K562 (cell line): ENCODE results near the gene MTFMT. TPM values are rescaled to one million over a fixed set of nuclear protein-coding genes. Genes with fewer than 3 reads are reported as not detected.

Experiments
- ATAC-seq: fragments of 200-7000 bp; cut with Tn5 transposase; 3 replicates; pipeline ENCODE4 v1.9.1; 2020; ENCODE audit warnings: moderate library complexity
- BruUV-seq: library from RNA; stranded (reverse); fragments of 400-500 nt; replicated peaks from 2 replicates; lab custom pipeline; 2021; lab: Mats Ljungman, UMichigan
- CTCF ChIA-PET: fragments of 300-600 bp; formaldehyde crosslinking; extraction: SDS; loops from one replicate; lab custom pipeline; 2021; ENCODE audit warnings: low intra/inter-chr PET ratio; lab: Yijun Ruan, JAX
- POLR2A ChIA-PET: fragments of 300-600, 350-650 bp; sonication (Branson Sonifier 250); formaldehyde crosslinking; extraction: SDS; loops from one replicate; lab custom pipeline; 2021; ENCODE audit warnings: antibody characterized with exemption, inconsistent platforms; lab: Yijun Ruan, JAX
- DNase-seq, 4 experiments: peaks; one replicate each; pipeline versions ENCODE4 v3.0.0 to v3.0.0-alpha.2; 2011 to 2018; ENCODE audit warnings: low spot score in 3 of 4, mixed read lengths in 3 of 4; ENCODE audit errors: extremely low read depth in 1 of 4
- FAIRE-seq: peaks from 2 replicates; lab custom pipeline; 2011; peaks lifted over from hg19 to GRCh38; lab: Jason Lieb, UNC
- H2AFZ ChIP-seq: 2 replicates; pipeline ENCODE4 v1.6.0; 2011; ENCODE audit warnings: low read depth, low read length, control low read depth, inconsistent platforms
- H3K27ac ChIP-seq: fragments of 200-600 bp; 3 replicates; pipeline ENCODE4 v1.8.0; 2011; ENCODE audit warnings: low read depth, mild to moderate bottlenecking, control low read depth, inconsistent platforms, low read length, moderate library complexity, mixed read lengths; ENCODE audit errors: extremely low read depth
- H3K27me3 ChIP-seq, 2 experiments: fragments of 300-600 bp in 1 of 2; 2 replicates in 1 of 2; 3 replicates in 1 of 2; pipeline versions ENCODE4 v1.6.0 to v1.8.0; 2011; ENCODE audit warnings: inconsistent platforms in 2 of 2, low read length in 2 of 2, mild to moderate bottlenecking in 1 of 2, mixed read lengths in 1 of 2, moderate library complexity in 1 of 2; ENCODE audit not compliant: control insufficient read depth in 2 of 2, insufficient read depth in 2 of 2
- H3K36me3 ChIP-seq: fragments of 300-600 bp; 3 replicates; pipeline ENCODE4 v1.8.0; 2011; ENCODE audit warnings: mild to moderate bottlenecking, low read length, inconsistent platforms; ENCODE audit not compliant: control insufficient read depth, insufficient read depth
- H3K4me1 ChIP-seq, 2 experiments: fragments of 200-600 bp in 1 of 2; replicated peaks in 1 of 2; 2 replicates in 1 of 2; 3 replicates in 1 of 2; pipeline versions ENCODE4 v1.5.1 to v1.8.0; 2011; ENCODE audit warnings: inconsistent platforms in 2 of 2, low read length in 2 of 2, mild to moderate bottlenecking in 1 of 2, mixed read lengths in 1 of 2, moderate library complexity in 1 of 2; ENCODE audit not compliant: control insufficient read depth in 2 of 2, insufficient read depth in 2 of 2
- H3K4me2 ChIP-seq: 2 replicates; pipeline ENCODE4 v1.6.1; 2011; ENCODE audit warnings: low read length, control low read depth, inconsistent platforms, mixed read lengths; ENCODE audit not compliant: insufficient read depth
- H3K4me3 ChIP-seq: fragments of 200-600 bp; sonication (generic), shearing (Covaris generic); 2 replicates; pipeline ENCODE4 v1.5.1; 2016; ENCODE audit warnings: control low read depth, inconsistent platforms
- H3K79me2 ChIP-seq: fragments of 200-600 bp; 3 replicates; pipeline ENCODE4 v1.8.0; 2011; ENCODE audit warnings: low read length, inconsistent platforms; ENCODE audit not compliant: control insufficient read depth, insufficient read depth
- H3K9ac ChIP-seq, 2 experiments: 2 replicates each; pipeline versions ENCODE4 v1.6.0 to v1.6.1; 2011; ENCODE audit warnings: low read depth in 2 of 2, low read length in 2 of 2, control low read depth in 1 of 2, inconsistent platforms in 1 of 2, mild to moderate bottlenecking in 1 of 2, mixed read lengths in 1 of 2; ENCODE audit not compliant: insufficient read depth in 1 of 2
- H3K9me1 ChIP-seq: one replicate; pipeline ENCODE4 v1.6.0; 2011; ENCODE audit warnings: inconsistent platforms, mild to moderate bottlenecking, low read length, moderate library complexity; ENCODE audit not compliant: control insufficient read depth, insufficient read depth
- H3K9me3 ChIP-seq: replicated peaks from 2 replicates; pipeline ENCODE4 v1.5.1; 2011; ENCODE audit warnings: low read depth, low read length, inconsistent platforms; ENCODE audit not compliant: control insufficient read depth, insufficient read depth
- H4K20me1 ChIP-seq: replicated peaks from 2 replicates; pipeline ENCODE4 v1.6.1; 2011; ENCODE audit warnings: low read length, inconsistent platforms, mixed read lengths; ENCODE audit not compliant: control insufficient read depth, insufficient read depth
- C11orf30 ChIP-seq: fragments of 450-650 bp; IDR thresholded peaks from 2 replicates; pipeline ENCODE4 v1.6.1; 2016; ENCODE audit warnings: low read depth, mild to moderate bottlenecking
- GTF2A2 ChIP-seq: IDR thresholded peaks from 2 replicates; pipeline ENCODE4 v1.6.1; 2016; ENCODE audit warnings: mild to moderate bottlenecking, missing genetic modification characterization, missing compliant biosample characterization
- KDM4B ChIP-seq, 2 experiments: fragments of 450-650 bp in 1 of 2; sonication (generic) in 1 of 2; IDR thresholded peaks; 2 replicates each; pipeline ENCODE4 v1.6.1; 2016 to 2017; ENCODE audit warnings: borderline replicate concordance in 2 of 2, antibody characterized with exemption in 1 of 2, low read depth in 1 of 2, mild to moderate bottlenecking in 1 of 2
- MAFF ChIP-seq: IDR thresholded peaks from 2 replicates; pipeline ENCODE4 v1.6.1; 2012; ENCODE audit warnings: low read length, improper control_type of control experiment
- MAFG ChIP-seq: fragments of 450-650 bp; conservative IDR thresholded peaks from 2 replicates; pipeline ENCODE4 v1.6.1; 2016; ENCODE audit warnings: missing genetic modification characterization, missing compliant biosample characterization
- PTBP1 ChIP-seq: fragments of 200-400 bp; formaldehyde crosslinking; IDR thresholded peaks from 2 replicates; pipeline ENCODE4 v1.6.1; 2017; ENCODE audit warnings: low read depth, low read length
- SOX6 ChIP-seq: fragments of 450-650 bp; IDR thresholded peaks from 2 replicates; pipeline ENCODE4 v1.6.1; 2014; ENCODE audit warnings: mild to moderate bottlenecking
- TAF7 ChIP-seq: fragments of 450-650 bp; IDR thresholded peaks from 2 replicates; pipeline ENCODE4 v1.6.1; 2016; ENCODE audit warnings: missing genetic modification characterization, missing compliant biosample characterization
- TARDBP ChIP-seq: fragments of 450-650 bp; IDR thresholded peaks from 2 replicates; pipeline ENCODE4 v1.6.1; 2016
- ZNF140 ChIP-seq: fragments of 250-450 bp; sonication (Bioruptor Pico); IDR thresholded peaks from 2 replicates; pipeline ENCODE4 v1.8.0; 2021; ENCODE audit warnings: moderate library complexity, mild to moderate bottlenecking, inconsistent platforms
- ZNF184 ChIP-seq: sonication (generic); formaldehyde crosslinking; IDR thresholded peaks from 2 replicates; pipeline ENCODE4 v1.5.0; 2020; ENCODE audit warnings: missing genetic modification reagents
- ZNF316 ChIP-seq: fragments of 450-650 bp; IDR thresholded peaks from 2 replicates; pipeline ENCODE4 v1.6.1; 2016
- ZNF586 ChIP-seq: fragments of 450-650 bp; formaldehyde crosslinking; conservative IDR thresholded peaks from 2 replicates; pipeline ENCODE4 v1.4.0; 2020; ENCODE audit warnings: mild to moderate bottlenecking, moderate library complexity
- WGBS: fragments of 100-300 bp; shearing (Covaris generic); methylation state at CpG from one replicate; pipeline ENCODE4 v1.1.6; 2016; ENCODE audit warnings: low coverage, mixed read lengths; ENCODE audit not compliant: insufficient coverage; ENCODE audit errors: missing lambda C conversion rate; 5-methylcytosine and 5-hydroxymethylcytosine counted together
- in situ Hi-C: fragments of 300-500 bp; cut with MboI; formaldehyde crosslinking; loops from 4 replicates; pipeline ENCODE4 v1.15.0; 2018; ENCODE audit warnings: inconsistent platforms, mixed read lengths
- intact Hi-C: fragments of 100-400 bp; cut with micrococcal nuclease; formaldehyde crosslinking; loops from 2 replicates; pipeline ENCODE4 v1.14.2; 2022
- polyA plus RNA-seq, 8 experiments: library from polyadenylated mRNA; depleted of rRNA in 4 of 8; stranded (reverse) in 5 of 8; unstranded in 3 of 8; fragments of >200 nt; fragmentation: Nextera tagmentation in 2 of 8; fragmentation: Illumina TruSeq in 1 of 8; extraction: Ambion mirVana in 2 of 8; extraction: Trizol in 1 of 8; gene quantifications; 2 replicates each; pipeline versions ENCODE4 v1.2.1 to v1.2.3, GENCODE V29; 2011 to 2014; ENCODE audit warnings: inconsistent platforms in 1 of 8, missing spikeins in 1 of 8
- total RNA-seq, 7 experiments: library from RNA; depleted of rRNA in 6 of 7; stranded (reverse); fragments of >200 nt in 6 of 7; fragmentation: Illumina TruSeq in 2 of 7; extraction: Trizol in 2 of 7; gene quantifications; 2 replicates each; pipeline versions ENCODE4 v1.2.1 to v1.2.3, GENCODE V29; 2011 to 2021; ENCODE audit warnings: low replicate concordance in 1 of 7
- TF ChIP-seq, protein P1 (sequence below): fragments of 450-650 bp; IDR thresholded peaks from 2 replicates; pipeline ENCODE4 v1.6.1; 2016; ENCODE audit warnings: mild to moderate bottlenecking
- TF ChIP-seq, protein P2 (sequence below): sonication (generic); formaldehyde crosslinking; IDR thresholded peaks from 2 replicates; pipeline ENCODE4 v1.8.0; 2022; ENCODE audit warnings: mild to moderate bottlenecking, low read depth, missing genetic modification reagents
- TF ChIP-seq, protein P3 (sequence below): IDR thresholded peaks from 3 replicates; pipeline ENCODE4 v1.6.1; 2011; ENCODE audit warnings: borderline replicate concordance, mild to moderate bottlenecking, moderate library complexity; ENCODE audit not compliant: insufficient read length; ENCODE audit errors: extremely low read depth
- TF ChIP-seq, protein P4 (sequence below): fragments of 250-450 bp; sonication (Bioruptor Pico); IDR thresholded peaks from 2 replicates; pipeline ENCODE4 v1.9.0; 2021; ENCODE audit warnings: mild to moderate bottlenecking

MTFMT gene
- total and polyA plus RNA-seq, 9 of the 15 experiments (the other 6 are each of a cell fraction or from before 2014, with no cell fraction given): 1.4 to 31.1 (median 16.2) TPM

DNA sequence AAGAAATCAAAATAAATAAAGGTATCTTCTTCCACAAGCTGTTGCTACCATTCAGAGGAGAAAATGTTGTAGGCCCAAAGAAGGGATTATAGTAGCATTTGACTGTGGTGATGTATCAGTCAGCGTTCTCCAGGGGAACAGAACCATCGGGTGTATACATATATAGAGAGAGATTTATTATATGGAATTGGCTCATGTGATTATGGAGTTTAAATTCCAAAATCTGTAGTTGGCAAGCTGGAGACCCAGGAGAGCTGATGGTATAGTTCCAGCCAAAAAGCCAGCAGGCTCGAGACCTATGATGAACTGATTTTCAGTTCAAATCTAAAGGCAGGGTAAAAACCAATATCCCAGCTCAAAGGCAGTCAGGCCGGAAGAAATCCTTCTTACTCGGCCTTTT lies 32.4 kb downstream of the MTFMT start (continued):
- TF ChIP-seq ZNF140 (CRISPR knock-in tag) (no peak), PTBP1 (no peak)

DNA sequence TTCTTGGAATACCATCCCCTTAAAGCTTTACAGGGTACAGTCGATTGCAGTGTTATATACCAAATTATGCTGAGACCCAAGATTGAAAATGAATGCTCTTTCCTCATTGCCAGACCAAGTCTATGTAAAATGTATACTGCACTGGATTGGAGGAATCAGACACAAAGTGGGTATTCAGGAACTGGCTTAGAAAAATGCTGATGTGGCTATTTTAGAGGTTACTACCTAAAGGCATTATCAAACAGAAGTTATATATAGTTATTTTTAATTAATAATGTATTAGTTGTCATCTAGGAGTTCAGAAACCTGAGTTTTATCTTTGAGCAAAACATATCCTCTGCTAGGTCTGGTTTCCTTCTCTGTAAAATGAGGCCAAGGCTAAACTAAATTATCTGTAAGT lies 36.1 kb downstream of the MTFMT start:
- peaks cover 12% of the 10 kb centered on the region for H3K79me2 ChIP-seq
- BruUV-seq: no TSS peak
- peaks cover 5 to 10% of the 10 kb centered on the region in 2 experiments; a peak in 4 of 5 replicates for H3K4me1 ChIP-seq
- CTCF ChIA-PET: no interaction called here
- no peak for FAIRE-seq
- H2AFZ ChIP-seq: peak overlapping the region; percentile 38; the same call in 1 of the 2 replicates
- H3K36me3 ChIP-seq: no peaks in the 10 kb centered on the region
- no peaks in the 10 kb centered on the region for H3K9me3 ChIP-seq
- 5% methylated on average over 1 of the region's 1 CpG for WGBS
- no peak overlapping the region for H3K9ac ChIP-seq
- in situ Hi-C loops: no loop called here
- no peak overlapping the region for H3K4me3 ChIP-seq
- no peaks in the 10 kb centered on the region for H4K20me1 ChIP-seq
- ATAC-seq: no peak
- no peaks in the 10 kb centered on the region for H3K27me3 ChIP-seq
- DNase-seq: no peak
- intact Hi-C loops: no loop called here
- H3K4me2 ChIP-seq: no peak overlapping the region
- H3K27ac ChIP-seq: no peak overlapping the region
- POLR2A ChIA-PET: interaction anchor here (0.8 to 2.1 kb wide), 2 partner anchors 10 to 127 kb away, joined by 4 to 7 read pairs; no protein-coding TSS in a partner anchor
- no peaks in the 10 kb centered on the region for H3K9me1 ChIP-seq
- TF ChIP-seq ZNF316: peak; percentile 96
- peak; percentile 96 for TF ChIP-seq MAFF
- no peak for TF ChIP-seq GTF2A2 (tag)
- TF ChIP-seq ZNF184 (CRISPR knock-in tag): no peak
- TF ChIP-seq, protein P1, sequence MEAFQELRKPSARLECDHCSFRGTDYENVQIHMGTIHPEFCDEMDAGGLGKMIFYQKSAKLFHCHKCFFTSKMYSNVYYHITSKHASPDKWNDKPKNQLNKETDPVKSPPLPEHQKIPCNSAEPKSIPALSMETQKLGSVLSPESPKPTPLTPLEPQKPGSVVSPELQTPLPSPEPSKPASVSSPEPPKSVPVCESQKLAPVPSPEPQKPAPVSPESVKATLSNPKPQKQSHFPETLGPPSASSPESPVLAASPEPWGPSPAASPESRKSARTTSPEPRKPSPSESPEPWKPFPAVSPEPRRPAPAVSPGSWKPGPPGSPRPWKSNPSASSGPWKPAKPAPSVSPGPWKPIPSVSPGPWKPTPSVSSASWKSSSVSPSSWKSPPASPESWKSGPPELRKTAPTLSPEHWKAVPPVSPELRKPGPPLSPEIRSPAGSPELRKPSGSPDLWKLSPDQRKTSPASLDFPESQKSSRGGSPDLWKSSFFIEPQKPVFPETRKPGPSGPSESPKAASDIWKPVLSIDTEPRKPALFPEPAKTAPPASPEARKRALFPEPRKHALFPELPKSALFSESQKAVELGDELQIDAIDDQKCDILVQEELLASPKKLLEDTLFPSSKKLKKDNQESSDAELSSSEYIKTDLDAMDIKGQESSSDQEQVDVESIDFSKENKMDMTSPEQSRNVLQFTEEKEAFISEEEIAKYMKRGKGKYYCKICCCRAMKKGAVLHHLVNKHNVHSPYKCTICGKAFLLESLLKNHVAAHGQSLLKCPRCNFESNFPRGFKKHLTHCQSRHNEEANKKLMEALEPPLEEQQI: no peak
- TF ChIP-seq MAFG (tag): peak; percentile 89
- TF ChIP-seq, protein P2, sequence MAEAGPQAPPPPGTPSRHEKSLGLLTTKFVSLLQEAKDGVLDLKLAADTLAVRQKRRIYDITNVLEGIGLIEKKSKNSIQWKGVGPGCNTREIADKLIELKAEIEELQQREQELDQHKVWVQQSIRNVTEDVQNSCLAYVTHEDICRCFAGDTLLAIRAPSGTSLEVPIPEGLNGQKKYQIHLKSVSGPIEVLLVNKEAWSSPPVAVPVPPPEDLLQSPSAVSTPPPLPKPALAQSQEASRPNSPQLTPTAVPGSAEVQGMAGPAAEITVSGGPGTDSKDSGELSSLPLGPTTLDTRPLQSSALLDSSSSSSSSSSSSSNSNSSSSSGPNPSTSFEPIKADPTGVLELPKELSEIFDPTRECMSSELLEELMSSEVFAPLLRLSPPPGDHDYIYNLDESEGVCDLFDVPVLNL (CRISPR knock-in tag): no peak
- TF ChIP-seq C11orf30: peak; percentile 92
- TF ChIP-seq, protein P3, sequence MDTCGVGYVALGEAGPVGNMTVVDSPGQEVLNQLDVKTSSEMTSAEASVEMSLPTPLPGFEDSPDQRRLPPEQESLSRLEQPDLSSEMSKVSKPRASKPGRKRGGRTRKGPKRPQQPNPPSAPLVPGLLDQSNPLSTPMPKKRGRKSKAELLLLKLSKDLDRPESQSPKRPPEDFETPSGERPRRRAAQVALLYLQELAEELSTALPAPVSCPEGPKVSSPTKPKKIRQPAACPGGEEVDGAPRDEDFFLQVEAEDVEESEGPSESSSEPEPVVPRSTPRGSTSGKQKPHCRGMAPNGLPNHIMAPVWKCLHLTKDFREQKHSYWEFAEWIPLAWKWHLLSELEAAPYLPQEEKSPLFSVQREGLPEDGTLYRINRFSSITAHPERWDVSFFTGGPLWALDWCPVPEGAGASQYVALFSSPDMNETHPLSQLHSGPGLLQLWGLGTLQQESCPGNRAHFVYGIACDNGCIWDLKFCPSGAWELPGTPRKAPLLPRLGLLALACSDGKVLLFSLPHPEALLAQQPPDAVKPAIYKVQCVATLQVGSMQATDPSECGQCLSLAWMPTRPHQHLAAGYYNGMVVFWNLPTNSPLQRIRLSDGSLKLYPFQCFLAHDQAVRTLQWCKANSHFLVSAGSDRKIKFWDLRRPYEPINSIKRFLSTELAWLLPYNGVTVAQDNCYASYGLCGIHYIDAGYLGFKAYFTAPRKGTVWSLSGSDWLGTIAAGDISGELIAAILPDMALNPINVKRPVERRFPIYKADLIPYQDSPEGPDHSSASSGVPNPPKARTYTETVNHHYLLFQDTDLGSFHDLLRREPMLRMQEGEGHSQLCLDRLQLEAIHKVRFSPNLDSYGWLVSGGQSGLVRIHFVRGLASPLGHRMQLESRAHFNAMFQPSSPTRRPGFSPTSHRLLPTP: no peak
- no peak for TF ChIP-seq SOX6
- TF ChIP-seq TARDBP: no peak
- no peak for TF ChIP-seq TAF7 (tag)
- TF ChIP-seq KDM4B (IDR thresholded peaks at IDR 0.05; ENCODE audit: borderline replicate concordance in 2 of 2, low read depth in 1 of 2): no peak
- TF ChIP-seq ZNF586: no peak
- TF ChIP-seq, protein P4, sequence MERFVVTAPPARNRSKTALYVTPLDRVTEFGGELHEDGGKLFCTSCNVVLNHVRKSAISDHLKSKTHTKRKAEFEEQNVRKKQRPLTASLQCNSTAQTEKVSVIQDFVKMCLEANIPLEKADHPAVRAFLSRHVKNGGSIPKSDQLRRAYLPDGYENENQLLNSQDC (CRISPR knock-in tag): no peak
